Prostate gland (tissue), 2 donors: ENCODE data around the gene IQGAP2.
A peak's percentile ranks its signal among the peaks of the same experiment; 100 is the strongest.

Source experiments
- POLR2A ChIP-seq: fragments of 450-650 bp; IDR thresholded peaks from one replicate; pipeline ENCODE4 v1.6.1; 2016; ENCODE audit warnings: antibody characterized with exemption, mild to moderate bottlenecking
- POLR2AphosphoS5 ChIP-seq: sonication (generic); formaldehyde crosslinking; IDR thresholded peaks from one replicate; pipeline ENCODE4 v1.6.1; 2017; ENCODE audit warnings: antibody characterized with exemption
- TF ChIP-seq, protein P1 (sequence below), 4 experiments: fragments of 200-600 bp in 2 of 4; fragments of 450-650 bp in 2 of 4; sonication (generic) in 2 of 4; IDR thresholded peaks; 1 replicate in 3 of 4; 2 replicates in 1 of 4; pipeline ENCODE4 v1.5.1; 2016 to 2019; ENCODE audit warnings: antibody characterized with exemption in 4 of 4, mild to moderate bottlenecking in 2 of 4, moderate library complexity in 2 of 4

- TF ChIP-seq, protein P1, sequence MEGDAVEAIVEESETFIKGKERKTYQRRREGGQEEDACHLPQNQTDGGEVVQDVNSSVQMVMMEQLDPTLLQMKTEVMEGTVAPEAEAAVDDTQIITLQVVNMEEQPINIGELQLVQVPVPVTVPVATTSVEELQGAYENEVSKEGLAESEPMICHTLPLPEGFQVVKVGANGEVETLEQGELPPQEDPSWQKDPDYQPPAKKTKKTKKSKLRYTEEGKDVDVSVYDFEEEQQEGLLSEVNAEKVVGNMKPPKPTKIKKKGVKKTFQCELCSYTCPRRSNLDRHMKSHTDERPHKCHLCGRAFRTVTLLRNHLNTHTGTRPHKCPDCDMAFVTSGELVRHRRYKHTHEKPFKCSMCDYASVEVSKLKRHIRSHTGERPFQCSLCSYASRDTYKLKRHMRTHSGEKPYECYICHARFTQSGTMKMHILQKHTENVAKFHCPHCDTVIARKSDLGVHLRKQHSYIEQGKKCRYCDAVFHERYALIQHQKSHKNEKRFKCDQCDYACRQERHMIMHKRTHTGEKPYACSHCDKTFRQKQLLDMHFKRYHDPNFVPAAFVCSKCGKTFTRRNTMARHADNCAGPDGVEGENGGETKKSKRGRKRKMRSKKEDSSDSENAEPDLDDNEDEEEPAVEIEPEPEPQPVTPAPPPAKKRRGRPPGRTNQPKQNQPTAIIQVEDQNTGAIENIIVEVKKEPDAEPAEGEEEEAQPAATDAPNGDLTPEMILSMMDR (IDR thresholded peaks at IDR 0.05), result no peak
- TF ChIP-seq POLR2A (no peak), POLR2AphosphoS5 (peak; percentile 83)
These were observed 287.8 kb downstream of the IQGAP2 start for GRCh38 chr5:76690704-76691466.
